DOHH2 (cell line): Measurements from ENCODE around the gene RXFP4.
A peak's percentile ranks its signal among the peaks of the same experiment; 100 is the strongest.

ENCODE experiments used
- H3F3A ChIP-seq: fragments of 200-600 bp; sonication (generic), shearing (Covaris generic); 2 replicates; pipeline ENCODE4 v1.6.0; 2016; ENCODE audit warnings: antibody characterized with exemption, mild to moderate bottlenecking; ENCODE audit not compliant: control insufficient read depth, insufficient read depth
- H3K27ac ChIP-seq: fragments of 200-600 bp; sonication (generic); 2 replicates; pipeline ENCODE4 v1.5.1; 2014; ENCODE audit warnings: low read depth, mild to moderate bottlenecking, low read length, moderate library complexity
- H3K27me3 ChIP-seq: fragments of 200-600 bp; sonication (generic); 2 replicates; pipeline ENCODE4 v1.6.1; 2014; ENCODE audit warnings: mild to moderate bottlenecking, low read length, mixed read lengths; ENCODE audit not compliant: control insufficient read depth
- H3K36me3 ChIP-seq: fragments of 200-600 bp; sonication (generic); 2 replicates; pipeline ENCODE4 v1.6.1; 2014; ENCODE audit warnings: mild to moderate bottlenecking, low read length, moderate library complexity, mixed read lengths; ENCODE audit not compliant: control insufficient read depth
- H3K4me1 ChIP-seq: fragments of 200-600 bp; sonication (generic); 2 replicates; pipeline ENCODE4 v1.6.1; 2014; ENCODE audit warnings: mild to moderate bottlenecking, low read length, mixed read lengths; ENCODE audit not compliant: control insufficient read depth
- H3K4me2 ChIP-seq: fragments of 200-600 bp; sonication (generic); 2 replicates; pipeline ENCODE4 v1.6.0; 2014; ENCODE audit warnings: mild to moderate bottlenecking, low read length, moderate library complexity
- H3K4me3 ChIP-seq: fragments of 200-600 bp; sonication (generic); 2 replicates; pipeline ENCODE4 v1.5.1; 2014; ENCODE audit warnings: mild to moderate bottlenecking, low read length, mixed read lengths
- H3K79me2 ChIP-seq: fragments of 200-600 bp; sonication (generic); 2 replicates; pipeline ENCODE4 v1.6.1; 2014; ENCODE audit warnings: mild to moderate bottlenecking, low read length, mixed read lengths; ENCODE audit not compliant: control insufficient read depth
- H3K9me2 ChIP-seq: fragments of 200-600 bp; sonication (generic); replicated peaks from 2 replicates; pipeline ENCODE4 v1.6.1; 2014; ENCODE audit warnings: mild to moderate bottlenecking, low read length, mixed read lengths; ENCODE audit not compliant: control insufficient read depth
- H3K9me3 ChIP-seq: fragments of 200-600 bp; sonication (generic); 2 replicates; pipeline ENCODE4 v1.6.1; 2014; ENCODE audit warnings: antibody characterized with exemption, low read length, mixed read lengths; ENCODE audit not compliant: control insufficient read depth, insufficient read depth
- H4K20me1 ChIP-seq: fragments of 200-600 bp; sonication (generic); 2 replicates; pipeline ENCODE4 v1.6.0; 2014; ENCODE audit warnings: low read depth, mild to moderate bottlenecking, antibody characterized with exemption, low read length, moderate library complexity; ENCODE audit not compliant: control insufficient read depth, insufficient read depth
- CTCF ChIP-seq: fragments of 200-600 bp; sonication (generic); IDR thresholded peaks from one replicate; pipeline ENCODE4 v1.5.1; 2014; ENCODE audit warnings: antibody characterized with exemption, mild to moderate bottlenecking, low read depth, low read length; ENCODE audit not compliant: poor library complexity, severe bottlenecking
- EZH2phosphoT487 ChIP-seq: fragments of 200-600 bp; sonication (generic); IDR thresholded peaks from 2 replicates; pipeline ENCODE4 v1.6.1; 2017; ENCODE audit warnings: borderline replicate concordance, mild to moderate bottlenecking, antibody characterized with exemption, low read length, moderate library complexity, mixed read lengths

The RXFP4 gene

GRCh38 chr1:155947292-155947691, 5.9 kb downstream of the RXFP4 start:
- Histone ChIP-seq H3K4me3 (no peak overlapping the region), H3K4me1 (peaks cover 45% of the 10 kb centered on the region), H3K79me2 (no peaks in the 10 kb centered on the region), H3K9me3 (no peaks in the 10 kb centered on the region), H3K27me3 (no peaks in the 10 kb centered on the region), H3K36me3 (peaks cover 61% of the 10 kb centered on the region), H4K20me1 (no peaks in the 10 kb centered on the region), H3F3A (no peaks in the 10 kb centered on the region), H3K27ac (0 out of 2 replicates have a peak overlapping the region, but pooled peaks have one; percentile 43), H3K9me2 (no peaks in the 10 kb centered on the region), H3K4me2 (peak overlapping the region; percentile 53)
- TF ChIP-seq CTCF = no peak
- TF ChIP-seq EZH2phosphoT487 = no peak

GRCh38 chr1:155947741-155948140, 6.3 kb downstream of the RXFP4 start:
- peaks cover 66% of the 10 kb centered on the region for H3K36me3 ChIP-seq

GRCh38 chr1:155950829-155951228, 9.4 kb downstream of the RXFP4 start:
- peaks cover 85% of the 10 kb centered on the region for H3K36me3 ChIP-seq
- H4K20me1 ChIP-seq = no peaks in the 10 kb centered on the region
- no peak for TF ChIP-seq CTCF
- TF ChIP-seq EZH2phosphoT487 = no peak
- H3K79me2 ChIP-seq = no peaks in the 10 kb centered on the region
- H3K4me1 ChIP-seq = peaks cover 25% of the 10 kb centered on the region
- H3K4me2 ChIP-seq = no peak overlapping the region
- H3F3A ChIP-seq = no peaks in the 10 kb centered on the region
- no peaks in the 10 kb centered on the region for H3K9me3 ChIP-seq
- H3K27me3 ChIP-seq = no peaks in the 10 kb centered on the region
- no peaks in the 10 kb centered on the region for H3K9me2 ChIP-seq
- no peak overlapping the region for H3K27ac ChIP-seq
- H3K4me3 ChIP-seq = no peak overlapping the region

More at GRCh38 chr1:155947741-155948140, 6.3 kb downstream of the RXFP4 start:
- TF ChIP-seq EZH2phosphoT487 (no peak), CTCF (no peak)
- Histone ChIP-seq H3K27ac (no peak overlapping the region), H3F3A (no peaks in the 10 kb centered on the region), H3K79me2 (no peaks in the 10 kb centered on the region), H3K27me3 (no peaks in the 10 kb centered on the region), H4K20me1 (no peaks in the 10 kb centered on the region), H3K9me3 (no peaks in the 10 kb centered on the region), H3K4me3 (no peak overlapping the region), H3K9me2 (no peaks in the 10 kb centered on the region), H3K4me2 (no peak overlapping the region), H3K4me1 (peaks cover 45% of the 10 kb centered on the region)
